Caco-2 (cell line): Measurements from ENCODE around the gene CNTN2. TPM values are rescaled to one million over a fixed set of nuclear protein-coding genes. Genes with fewer than 3 reads are reported as not detected.

Source experiments
- Bru-seq: library from RNA; stranded (reverse); fragments of 400-500 nt; gene quantifications from one replicate; lab custom pipeline; 2021; lab: Mats Ljungman, UMichigan
- BruChase-seq, 2 experiments: library from RNA; stranded (reverse); fragments of 400-500 nt; gene quantifications; one replicate each; lab custom pipeline; 2021; lab: Mats Ljungman, UMichigan
- BruUV-seq: library from RNA; stranded (reverse); fragments of 400-500 nt; replicated peaks from 2 replicates; lab custom pipeline; 2021; lab: Mats Ljungman, UMichigan
- CTCF ChIA-PET: fragments of 300-600 bp; sonication (Branson Sonifier 250); formaldehyde crosslinking; loops from one replicate; lab custom pipeline; 2022; ENCODE audit warnings: antibody characterized with exemption; lab: Charles Lee
- POLR2A ChIA-PET: fragments of 300-600 bp; sonication (Branson Sonifier 250); formaldehyde crosslinking; loops from one replicate; lab custom pipeline; 2022; ENCODE audit warnings: antibody characterized with exemption; lab: Charles Lee
- DNase-seq, 2 experiments: peaks; one replicate each; pipeline versions ENCODE4 v3.0.0 to v3.0.0-alpha.2; 2020 to 2022
- H3K27me3 ChIP-seq: replicated peaks from 2 replicates; pipeline ENCODE4 v1.6.0; 2011; ENCODE audit warnings: low read length; ENCODE audit not compliant: control insufficient read depth, insufficient read depth
- H3K36me3 ChIP-seq: 2 replicates; pipeline ENCODE4 v1.5.1; 2011; ENCODE audit warnings: low read length; ENCODE audit not compliant: control insufficient read depth, insufficient read depth
- H3K4me1 ChIP-seq: fragments of 250-450 bp; sonication (Bioruptor Pico); 2 replicates; pipeline ENCODE4 v1.5.1; 2020; ENCODE audit warnings: mild to moderate bottlenecking
- H3K4me3 ChIP-seq: 2 replicates; pipeline ENCODE4 v1.5.1; 2011; ENCODE audit warnings: low read depth, mild to moderate bottlenecking, control low read depth, low read length
- H3K9me3 ChIP-seq: fragments of 250-450 bp; sonication (Bioruptor Pico); 2 replicates; pipeline ENCODE4 v1.5.1; 2020; ENCODE audit warnings: mild to moderate bottlenecking, moderate library complexity
- H3K27ac Mint-ChIP-seq: one replicate; pipeline ENCODE4 v1.8.0; 2022; ENCODE audit warnings: mixed read lengths; ENCODE audit not compliant: unreplicated experiment
- H3K27me3 Mint-ChIP-seq: one replicate; pipeline ENCODE4 v1.8.0; 2022; ENCODE audit warnings: mixed read lengths; ENCODE audit not compliant: insufficient read depth, unreplicated experiment
- H3K36me3 Mint-ChIP-seq: one replicate; pipeline ENCODE4 v1.8.0; 2022; ENCODE audit warnings: mild to moderate bottlenecking, mixed read lengths; ENCODE audit not compliant: insufficient read depth, unreplicated experiment
- H3K4me1 Mint-ChIP-seq: one replicate; pipeline ENCODE4 v1.8.0; 2022; ENCODE audit warnings: low read depth, mixed read lengths; ENCODE audit not compliant: unreplicated experiment
- H3K4me3 Mint-ChIP-seq: one replicate; pipeline ENCODE4 v1.8.0; 2022; ENCODE audit warnings: mild to moderate bottlenecking, moderate library complexity, mixed read lengths; ENCODE audit not compliant: unreplicated experiment
- H3K9me3 Mint-ChIP-seq: one replicate; pipeline ENCODE4 v1.8.0; 2022; ENCODE audit warnings: mixed read lengths; ENCODE audit not compliant: unreplicated experiment
- CTCF ChIP-seq, 2 experiments: fragments of 200-600 bp in 1 of 2; IDR thresholded peaks; 1 replicate in 1 of 2; 2 replicates in 1 of 2; pipeline versions ENCODE4 v1.5.1 to v1.8.0; 2011 to 2022; ENCODE audit warnings: antibody characterized with exemption in 1 of 2, control low read depth in 1 of 2, inconsistent platforms in 1 of 2, low read depth in 1 of 2, low read length in 1 of 2, mild to moderate bottlenecking in 1 of 2, moderate library complexity in 1 of 2; ENCODE audit not compliant: insufficient read depth in 1 of 2, severe bottlenecking in 1 of 2, unreplicated experiment in 1 of 2
- intact Hi-C: fragments of 100-400 bp; cut with micrococcal nuclease; formaldehyde crosslinking; loops from one replicate; pipeline ENCODE4 v1.10.0; 2022; ENCODE audit not compliant: unreplicated experiment
- long read RNA-seq: library from polyadenylated mRNA; stranded (forward); transcript quantifications from one replicate; pipeline ENCODE4 v2.0.0, GENCODE V29; 2022
- total RNA-seq: library from RNA; stranded (reverse); gene quantifications from 2 replicates; pipeline ENCODE4 v1.2.3, GENCODE V29; 2022

The CNTN2 gene
- total RNA-seq (not detected in 2 replicates), Bru-seq, nascent RNA (percentile 2 among the genes with signal in this experiment), BruChase-seq, experiment 1, labeled RNA remaining after a 2-hour chase (percentile 2 among the genes with signal in this experiment), BruChase-seq, experiment 2, labeled RNA remaining after a 6-hour chase (percentile 5 among the genes with signal in this experiment)
- long read RNA-seq = 0 reads

- H3K4me3 Mint-ChIP-seq = no peak within 1 kb of the TSS
- POLR2A ChIA-PET = no interaction called here
- peaks cover 18% of the 10 kb centered on the region for H3K27me3 Mint-ChIP-seq
- CTCF ChIA-PET = no interaction called here
- H3K36me3 ChIP-seq = no peaks in the 10 kb centered on the region
- H3K4me1 ChIP-seq = no peaks in the 10 kb centered on the region
- BruUV-seq = no TSS peak
- peaks cover 7% of the 10 kb centered on the region for H3K4me1 Mint-ChIP-seq
- DNase-seq = no peak
- no peak within 1 kb of the TSS for H3K4me3 ChIP-seq
- no peaks in the 10 kb centered on the region for H3K9me3 ChIP-seq
- no peaks in the 10 kb centered on the region for H3K36me3 Mint-ChIP-seq
- H3K27ac Mint-ChIP-seq = no peak within 1 kb of the TSS
- intact Hi-C loops = no loop called here
- H3K9me3 Mint-ChIP-seq = no peaks in the 10 kb centered on the region
- TF ChIP-seq CTCF (IDR thresholded peaks at IDR 0.05; ENCODE audit: insufficient read depth in 1 of 2, low read depth in 1 of 2, low read length in 1 of 2, severe bottlenecking in 1 of 2, unreplicated experiment in 1 of 2) = no peak
- H3K27me3 ChIP-seq = peaks cover 1% of the 10 kb centered on the region; the same call in 1 of the 2 replicates
Observed at GRCh38 chr1:205042911-205043806, at the start of gene CNTN2. CNTN2 (plus strand) TSS chr1:205043212; CDS start chr1:205053186, 9,974 bp downstream.

GRCh38 chr1:204994086-204994862 is 48.7 kb upstream of the CNTN2 start:
- CTCF ChIA-PET = interaction anchor here (1.6 kb wide), 1 partner anchor 67 kb away, joined by 10 read pairs; no protein-coding TSS in a partner anchor
- H3K4me3 ChIP-seq = no peak overlapping the region
- H3K4me3 Mint-ChIP-seq = no peak overlapping the region
- POLR2A ChIA-PET = no interaction called here
- intact Hi-C loops = no loop called here
- H3K9me3 Mint-ChIP-seq = no peaks in the 10 kb centered on the region
- H3K27me3 ChIP-seq = no peaks in the 10 kb centered on the region
- H3K4me1 ChIP-seq = no peaks in the 10 kb centered on the region
- BruUV-seq = no TSS peak
- TF ChIP-seq CTCF (IDR thresholded peaks at IDR 0.05; ENCODE audit: insufficient read depth in 1 of 2, low read depth in 1 of 2, low read length in 1 of 2, severe bottlenecking in 1 of 2, unreplicated experiment in 1 of 2) = no peak
- H3K9me3 ChIP-seq = no peaks in the 10 kb centered on the region
- H3K27me3 Mint-ChIP-seq = peaks cover 4% of the 10 kb centered on the region
- no peak overlapping the region for H3K27ac Mint-ChIP-seq
- no peaks in the 10 kb centered on the region for H3K36me3 Mint-ChIP-seq
- H3K4me1 Mint-ChIP-seq = no peaks in the 10 kb centered on the region
- H3K36me3 ChIP-seq = no peaks in the 10 kb centered on the region
- no peak for DNase-seq

GRCh38 chr1:204996981-204997380 is 46.0 kb upstream of the CNTN2 start:
- no peaks in the 10 kb centered on the region for H3K4me1 Mint-ChIP-seq
- no peak overlapping the region for H3K4me3 Mint-ChIP-seq
- TF ChIP-seq CTCF (IDR thresholded peaks at IDR 0.05; ENCODE audit: insufficient read depth in 1 of 2, low read depth in 1 of 2, low read length in 1 of 2, severe bottlenecking in 1 of 2, unreplicated experiment in 1 of 2) = no peak
- no peak overlapping the region for H3K4me3 ChIP-seq
- CTCF ChIA-PET = interaction anchor here (1.4 kb wide), 1 partner anchor 65 kb away, joined by 7 read pairs; no protein-coding TSS in a partner anchor
- no peaks in the 10 kb centered on the region for H3K27me3 Mint-ChIP-seq
- no peaks in the 10 kb centered on the region for H3K4me1 ChIP-seq
- intact Hi-C loops = no loop called here
- no peaks in the 10 kb centered on the region for H3K36me3 ChIP-seq
- no peaks in the 10 kb centered on the region for H3K9me3 ChIP-seq
- no peaks in the 10 kb centered on the region for H3K27me3 ChIP-seq
- no peak for DNase-seq
- POLR2A ChIA-PET = no interaction called here
- H3K27ac Mint-ChIP-seq = no peak overlapping the region
- no TSS peak for BruUV-seq
- no peaks in the 10 kb centered on the region for H3K9me3 Mint-ChIP-seq
- no peaks in the 10 kb centered on the region for H3K36me3 Mint-ChIP-seq
